Anterior cingulate cortex (tissue), 58 donors: ENCODE measurements around the gene MMRN2.
"Not testable (repeated sequence)": the region's sequence is repeated elsewhere in the genome, so short reads cannot be mapped to it uniquely, and the experiment has no call there.

Experiments
- DNase-seq, 58 donors: peaks; one replicate each; lab custom pipeline; 2025; lab: John Stamatoyannopoulos, UW

Gene MMRN2

DNA sequence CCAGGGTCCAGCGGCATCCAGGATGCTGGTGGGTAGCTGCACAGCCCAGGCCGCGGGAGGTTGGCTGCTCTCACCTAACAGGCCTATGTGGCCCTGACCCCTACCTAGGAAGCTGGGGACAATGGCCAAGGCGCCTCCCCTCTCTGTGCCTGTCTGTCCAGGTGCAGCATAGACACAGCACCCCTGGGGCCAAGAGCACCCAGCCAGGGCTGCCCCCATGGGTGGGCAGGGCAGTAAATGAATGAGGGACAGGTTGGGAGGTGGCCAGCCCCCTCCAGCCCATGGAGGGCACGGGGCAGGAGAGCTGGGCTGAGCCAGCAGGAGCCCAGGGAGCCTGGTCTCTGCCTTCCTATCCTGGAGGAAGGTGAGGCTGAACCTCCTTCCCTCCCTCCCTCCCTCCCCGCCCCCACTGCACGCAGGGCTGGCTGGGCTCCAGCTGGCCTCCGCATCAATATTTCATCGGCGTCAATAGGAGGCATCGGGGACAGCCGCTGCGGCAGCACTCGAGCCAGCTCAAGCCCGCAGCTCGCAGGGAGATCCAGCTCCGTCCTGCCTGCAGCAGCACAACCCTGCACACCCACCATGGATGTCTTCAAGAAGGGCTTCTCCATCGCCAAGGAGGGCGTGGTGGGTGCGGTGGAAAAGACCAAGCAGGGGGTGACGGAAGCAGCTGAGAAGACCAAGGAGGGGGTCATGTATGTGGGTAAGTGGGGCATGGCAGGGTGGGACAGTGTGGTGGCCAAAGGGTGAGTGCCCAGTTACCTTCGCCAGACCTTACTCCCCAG is 893 bp upstream of the MMRN2 start, which contains the start of gene SNCG:
Gene SNCG (plus strand): TSS at position 484 of the 785 bp plus-strand sequence. CDS start 99 bp downstream, at position 583.
- DNase-seq, result peak in 22 of 58 donors; percentile 12 to 55 (median 36)

DNA sequence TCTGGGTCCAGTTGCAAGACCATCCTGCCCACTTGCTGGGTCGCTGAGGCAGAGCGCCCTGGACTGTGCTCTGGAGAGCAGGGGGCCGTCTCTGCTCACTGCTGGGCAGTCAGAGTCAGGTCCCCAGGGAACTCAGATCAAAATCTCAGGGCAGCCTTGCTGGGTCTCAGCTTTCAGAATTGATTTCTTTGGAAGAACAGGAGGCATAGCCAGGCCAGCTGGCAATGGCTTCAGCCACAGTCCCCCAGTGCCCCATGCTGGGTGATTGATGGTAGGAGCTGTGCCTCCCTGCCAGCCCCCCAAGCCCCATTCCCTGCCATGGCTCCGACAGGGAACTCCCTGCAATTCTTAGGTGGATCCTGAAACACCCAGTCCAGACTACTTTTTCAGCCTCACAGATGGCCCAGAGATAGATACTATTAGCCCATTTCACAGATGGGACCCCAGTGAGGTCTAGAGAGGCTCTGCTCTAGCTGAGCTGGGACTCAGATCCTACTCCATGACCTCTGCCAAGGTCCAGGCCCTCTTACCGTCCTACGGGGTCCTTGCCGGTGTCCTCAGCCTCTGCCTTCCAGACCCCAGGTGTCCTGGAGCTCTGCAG is 467 bp downstream of the MMRN2 start:
- no peak for DNase-seq

DNA sequence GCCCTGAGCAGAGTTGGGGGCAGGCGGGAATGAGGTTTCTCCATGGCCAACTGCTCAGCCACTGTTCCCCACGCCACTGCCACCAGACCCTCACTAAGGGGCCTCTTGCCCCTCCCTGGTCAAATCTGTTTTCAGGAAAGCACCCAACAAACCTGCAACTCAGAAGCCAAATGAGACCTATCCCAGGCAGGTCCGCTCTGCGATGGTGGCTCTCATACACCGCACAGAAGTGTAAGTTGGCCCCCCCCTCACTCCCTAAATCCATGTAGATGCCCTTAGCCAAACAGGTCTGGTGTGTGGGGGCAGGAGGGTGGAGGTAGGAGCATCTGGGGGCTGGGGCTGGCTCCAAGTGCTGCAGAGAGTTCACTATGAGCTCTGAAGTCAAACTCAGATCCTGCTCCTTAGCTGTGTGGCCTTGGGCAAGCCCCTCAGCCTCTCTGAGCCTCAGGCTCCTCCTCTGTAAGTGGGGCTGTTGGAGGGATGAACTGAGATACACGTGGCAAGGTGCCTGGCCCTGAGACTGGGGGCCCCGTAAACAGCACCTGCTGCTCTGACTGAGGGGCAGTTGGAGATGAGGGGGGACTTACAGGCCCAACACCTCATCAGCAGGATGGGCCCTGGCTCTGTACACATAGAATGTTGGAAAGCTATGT is 1.1 kb downstream of the MMRN2 start:
- DNase-seq, result no peak

DNA sequence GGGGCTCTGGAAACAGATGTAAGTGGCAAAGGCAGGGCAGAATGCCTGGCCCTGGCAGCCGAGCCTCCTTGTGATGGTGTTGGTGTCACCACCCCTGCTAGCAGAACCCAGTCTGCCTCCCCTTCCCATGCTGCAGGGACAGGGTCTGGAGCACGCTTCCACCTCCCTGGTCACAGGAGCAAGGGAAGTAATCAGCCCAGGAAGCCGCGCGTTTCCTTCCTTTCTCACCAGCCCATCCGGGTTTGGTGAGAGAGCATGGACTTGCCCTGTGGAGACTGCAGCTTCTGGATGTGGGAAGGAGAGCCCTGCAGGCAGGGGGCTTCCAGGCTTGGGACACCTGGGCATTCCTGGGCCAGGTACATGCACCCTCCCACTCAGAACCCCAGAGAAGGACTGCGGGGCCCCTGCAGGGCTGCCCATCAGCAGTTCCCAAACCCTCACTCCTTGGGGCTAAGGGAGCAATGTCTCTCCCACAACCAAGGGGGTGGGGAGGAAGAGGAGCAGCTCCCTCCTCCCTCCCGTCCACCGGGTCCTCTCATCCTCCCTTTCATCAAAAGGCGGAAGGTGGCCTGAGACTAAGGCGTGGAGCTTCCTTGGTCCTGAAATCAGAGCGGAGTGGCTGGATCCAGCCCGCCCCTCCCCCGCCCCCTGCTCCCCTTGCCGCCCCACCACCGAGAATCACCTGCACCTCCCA is 1.8 kb downstream of the MMRN2 start:
- no peak for DNase-seq

DNA sequence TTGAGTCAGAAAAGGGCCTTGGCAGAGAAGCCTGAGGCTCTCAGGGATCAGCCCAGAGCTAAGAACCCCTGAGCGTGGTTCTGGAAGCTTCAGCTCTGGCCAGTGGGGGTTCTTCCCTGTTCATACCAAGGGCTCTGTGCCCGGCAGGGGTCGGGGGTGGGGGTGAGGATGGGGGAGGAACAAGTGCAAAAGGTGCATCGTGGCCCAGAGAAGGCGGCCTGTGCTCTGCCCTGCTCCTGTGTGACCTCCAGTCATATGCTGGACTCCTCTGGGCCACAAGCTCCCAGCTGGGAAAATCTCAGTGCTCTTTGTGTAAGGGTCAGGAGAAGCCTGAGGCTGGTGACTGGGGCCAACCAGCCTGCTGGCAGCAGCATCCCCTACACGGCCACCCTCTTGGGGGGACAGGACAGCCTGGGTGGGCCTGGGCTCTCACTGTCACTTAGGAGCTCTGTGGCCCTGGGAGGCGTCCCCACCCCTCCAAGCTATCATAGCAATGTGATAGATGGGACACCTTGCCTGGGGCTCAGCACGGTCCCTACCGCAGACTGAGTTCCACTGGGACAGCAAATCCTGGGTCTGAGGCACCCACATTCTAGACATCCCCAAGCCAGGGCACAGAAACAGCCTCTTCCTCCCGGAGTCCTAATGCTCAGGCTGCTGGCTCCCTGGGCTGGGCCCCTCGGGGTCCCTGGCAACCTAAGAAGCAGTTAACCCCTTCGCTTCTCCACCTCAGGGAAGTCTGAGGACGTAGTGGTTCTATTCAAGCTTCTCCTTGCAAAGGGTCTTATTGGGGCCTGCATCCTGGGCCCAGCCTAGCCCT is 2.5 kb downstream of the MMRN2 start:
- no peak for DNase-seq

DNA sequence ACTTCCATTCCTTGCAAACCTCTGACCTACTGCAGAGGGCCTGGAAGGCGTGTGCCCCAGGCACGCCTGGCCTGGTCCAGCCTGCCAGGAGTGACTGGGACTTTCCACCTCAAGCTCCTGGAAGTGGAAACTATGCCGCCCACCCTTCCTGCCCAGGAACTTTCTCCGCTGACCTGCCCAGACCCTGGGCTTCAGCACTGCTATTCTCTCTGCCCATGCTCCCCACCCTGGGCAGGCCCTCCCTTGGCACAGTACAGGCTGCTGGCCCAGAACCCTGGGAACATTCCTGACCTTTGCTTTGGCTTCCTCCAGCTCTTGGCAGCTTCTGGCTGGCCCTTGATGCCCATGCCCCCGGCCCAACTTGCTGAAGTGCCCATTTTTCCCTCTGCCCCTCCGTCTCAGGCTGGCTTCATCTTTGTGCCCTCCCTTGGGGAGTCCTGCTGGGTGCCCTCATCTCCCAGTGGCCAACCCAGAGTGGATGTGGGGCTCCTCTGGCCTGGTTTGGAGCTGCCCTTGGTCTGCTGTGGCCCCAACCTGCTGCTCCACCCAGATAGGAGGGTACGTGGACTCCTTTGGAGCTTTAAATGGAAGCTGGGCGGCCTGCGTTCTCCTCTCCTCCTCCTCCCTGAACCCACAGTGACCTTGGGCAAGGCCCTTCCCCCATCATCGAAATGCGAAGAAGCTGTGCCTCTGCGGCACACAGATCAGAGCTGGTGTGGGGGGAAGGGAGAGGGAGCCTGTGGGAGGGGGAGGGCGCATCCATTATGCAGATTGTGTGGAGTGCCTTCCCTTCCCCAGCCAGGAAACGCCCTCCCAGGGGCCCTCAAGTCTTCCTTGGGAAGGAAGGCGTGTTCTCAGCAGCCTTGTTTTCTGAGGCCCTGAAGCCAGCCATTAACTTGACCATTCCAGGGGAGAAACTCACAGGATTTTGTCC is 3.4 kb downstream of the MMRN2 start:
- peak in 26 of 58 donors; percentile 24 to 66 (median 43) for DNase-seq

DNA sequence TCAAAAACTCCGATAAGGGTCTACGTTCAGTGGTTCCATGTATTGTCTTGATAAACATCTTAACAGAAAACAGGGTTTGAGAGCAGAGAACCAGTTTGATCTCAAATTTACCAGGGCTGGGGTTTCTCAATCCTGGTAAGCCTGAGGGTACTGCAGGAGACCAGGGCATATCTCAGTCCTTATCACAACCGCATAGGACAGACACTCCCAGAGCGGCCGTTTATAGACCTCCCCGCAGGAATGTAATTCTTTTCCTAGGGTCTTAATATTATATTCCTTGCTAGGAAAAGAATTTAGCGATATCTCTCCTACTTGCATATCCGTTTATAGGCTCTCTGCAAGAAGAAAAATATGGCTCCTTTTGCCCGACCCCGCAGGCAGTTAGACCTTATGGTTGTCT is 4.7 kb downstream of the MMRN2 start:
- not testable (repeated sequence) for DNase-seq

DNA sequence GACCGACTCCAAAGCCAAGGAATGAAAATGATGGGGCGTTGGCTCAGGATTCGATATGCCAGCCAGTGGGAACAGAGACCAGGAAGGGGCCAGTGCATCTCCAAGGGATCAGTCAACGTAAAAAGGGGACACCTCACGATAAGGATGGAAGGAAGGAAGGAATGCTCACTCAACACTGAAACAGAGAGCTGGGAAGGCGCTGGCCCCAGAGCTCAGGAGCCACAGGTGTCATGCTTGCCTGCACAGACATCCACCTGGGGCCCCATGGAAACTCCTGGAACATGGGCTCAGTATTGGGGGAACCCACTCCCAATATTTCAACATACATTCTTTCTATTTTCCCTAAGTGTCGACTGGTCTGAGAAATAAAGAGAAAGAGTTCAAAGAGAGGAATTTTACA is 5.3 kb downstream of the MMRN2 start:
- no peak for DNase-seq

DNA sequence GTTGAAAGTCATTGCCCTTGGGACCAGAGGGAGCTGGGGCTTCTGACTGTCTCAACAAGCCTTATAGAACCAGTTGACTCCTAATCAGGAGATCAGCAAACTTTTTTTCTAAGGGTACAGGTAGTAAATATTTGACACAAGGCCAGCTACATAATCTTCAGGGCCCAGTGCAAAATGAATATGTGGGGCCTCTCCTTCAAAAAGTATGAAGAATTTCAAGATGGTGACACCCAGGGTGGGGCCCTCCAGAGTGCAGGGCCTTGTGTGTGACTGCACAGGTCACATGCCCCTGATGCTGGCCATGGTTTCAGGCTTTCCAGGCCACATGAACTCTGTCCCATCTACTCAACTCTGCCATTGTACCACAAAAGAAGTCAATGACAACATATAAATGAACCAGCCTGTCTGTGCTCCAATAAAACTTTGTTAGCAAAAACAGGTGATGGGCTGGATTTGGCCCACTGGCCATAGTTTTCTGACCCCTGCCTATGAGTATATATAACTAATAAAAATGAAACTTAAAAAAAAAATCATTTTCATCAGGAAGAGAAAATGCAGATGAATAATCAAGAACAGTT is 6.1 kb downstream of the MMRN2 start:
- DNase-seq, result no peak

DNA sequence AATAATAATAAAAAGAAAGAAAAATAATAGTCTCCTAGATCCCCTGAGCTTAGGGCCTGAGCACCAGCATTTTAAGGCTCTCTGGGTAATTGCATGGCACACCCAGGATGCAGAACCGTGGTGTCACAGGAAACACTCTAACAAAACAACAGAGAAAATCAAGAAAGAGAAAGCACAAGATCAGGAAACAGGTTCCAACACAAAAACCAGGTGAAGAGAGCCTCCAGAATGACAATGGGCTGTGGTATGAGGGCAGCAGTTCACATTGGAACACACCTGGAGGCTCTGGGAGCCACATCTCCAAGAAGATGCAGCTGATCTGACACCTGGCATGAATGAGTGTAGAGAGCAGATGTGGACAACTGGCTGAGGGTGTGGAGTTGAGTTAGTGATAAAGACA is 7.1 kb downstream of the MMRN2 start:
- DNase-seq, result no peak

DNA sequence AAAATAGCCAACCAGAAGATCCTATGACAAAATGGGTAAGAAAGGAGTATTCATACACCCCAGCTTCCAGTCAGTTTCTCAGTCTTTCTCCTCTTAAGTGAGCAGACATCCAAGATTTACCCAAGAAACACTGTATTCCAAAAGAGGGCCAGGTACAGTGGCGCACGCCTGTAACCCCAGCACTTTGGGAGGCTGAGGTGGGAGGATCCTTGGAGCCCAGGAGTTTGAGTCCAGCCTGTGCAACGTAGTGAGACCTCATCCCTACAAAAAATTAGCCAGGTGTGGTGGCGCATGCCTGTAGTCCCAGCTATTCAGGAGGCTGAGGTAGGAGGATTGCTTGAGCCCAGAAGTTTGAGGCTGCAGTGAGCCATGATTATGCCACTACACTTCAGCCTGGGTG is 9.6 kb downstream of the MMRN2 start:
- not testable (repeated sequence) for DNase-seq

DNA sequence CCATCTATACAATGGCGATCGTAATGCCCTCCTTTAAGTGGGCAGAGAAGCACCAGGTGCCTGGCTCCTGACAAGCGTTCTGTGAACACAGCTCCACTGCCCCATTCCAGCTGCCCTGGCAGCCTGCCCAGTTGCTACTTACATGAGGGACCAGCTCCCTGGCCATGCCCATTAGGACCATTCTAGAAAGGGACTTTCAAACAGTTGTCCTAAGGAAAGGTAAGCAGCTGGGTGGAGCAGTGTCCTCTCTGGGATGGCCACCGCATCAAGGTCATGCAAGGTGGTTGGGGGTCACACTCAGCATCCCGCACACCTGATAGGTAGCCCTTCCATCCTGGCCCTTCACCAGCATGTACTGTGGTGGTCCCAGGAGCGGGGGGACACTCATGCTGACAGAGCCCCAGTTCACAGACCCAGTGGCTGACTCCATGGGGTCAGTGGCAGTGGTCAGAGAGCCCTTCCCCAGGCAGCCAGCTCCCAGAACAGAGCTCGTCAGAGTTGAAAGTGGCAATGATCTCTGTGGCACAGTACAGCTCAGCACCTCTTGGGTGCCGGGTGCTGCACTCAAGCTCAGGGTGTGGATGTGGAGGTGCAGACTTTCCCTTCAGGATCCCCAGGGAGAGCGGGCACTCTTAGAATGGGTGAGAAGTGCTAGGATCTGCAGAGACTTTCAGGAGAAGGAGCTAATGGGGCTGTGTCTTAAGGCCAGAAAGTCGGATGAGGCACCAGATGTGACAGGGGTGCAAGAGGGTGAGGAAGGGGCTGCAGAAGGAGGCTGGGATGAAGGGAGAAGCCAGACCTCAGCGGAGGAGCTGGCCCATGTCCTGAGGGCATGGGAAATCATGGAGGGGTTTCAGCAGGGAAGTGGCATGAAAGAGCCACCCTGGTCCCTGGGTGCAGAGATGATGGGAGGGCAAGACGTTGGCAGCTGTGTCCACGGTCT is 10.9 kb downstream of the MMRN2 start:
- DNase-seq, result peak in 3 of 58 donors; percentile 26 to 49 (median 35)

DNA sequence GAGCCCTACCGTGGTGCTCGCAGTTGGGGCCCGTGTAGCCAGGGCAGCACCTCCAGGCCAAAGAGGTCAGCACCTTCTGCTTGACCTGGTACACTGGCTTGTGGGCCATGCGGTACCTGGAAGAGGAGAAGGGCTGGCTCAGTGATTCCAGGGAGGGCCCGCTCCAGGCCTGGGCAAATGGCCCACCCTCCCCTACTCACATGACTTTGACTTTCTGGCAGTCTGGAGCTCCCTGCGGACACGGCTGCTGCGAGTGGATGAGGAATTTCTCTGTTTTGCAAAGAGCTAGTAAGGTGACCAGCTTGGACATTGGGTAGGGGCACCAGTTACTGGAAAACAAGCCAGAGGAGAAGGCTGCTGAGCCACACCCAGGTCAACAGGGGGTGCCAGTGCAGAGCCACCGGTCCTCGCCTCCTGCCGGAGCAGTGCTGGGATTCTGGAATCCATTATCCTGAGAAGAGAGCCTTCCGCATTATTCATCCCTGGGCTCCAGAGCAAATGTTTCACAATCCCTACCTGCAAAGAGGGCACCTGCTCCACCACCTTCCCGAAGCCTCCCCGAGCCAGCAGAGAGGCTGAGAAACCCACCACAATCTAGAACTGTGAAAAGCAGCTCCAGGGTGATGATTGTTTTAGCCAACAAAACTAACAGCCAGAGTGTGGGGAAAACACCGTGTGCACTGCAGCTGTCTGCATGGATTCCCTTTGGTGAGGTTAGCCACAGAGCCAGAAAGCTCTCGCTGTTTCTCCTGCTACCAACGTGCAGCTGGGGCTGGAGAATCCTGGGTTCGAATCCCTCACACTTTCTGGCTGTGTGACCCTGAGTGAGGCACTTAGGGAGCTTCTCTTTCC is 11.8 kb downstream of the MMRN2 start:
- peak in 1 of 58 donors; percentile 13 for DNase-seq

DNA sequence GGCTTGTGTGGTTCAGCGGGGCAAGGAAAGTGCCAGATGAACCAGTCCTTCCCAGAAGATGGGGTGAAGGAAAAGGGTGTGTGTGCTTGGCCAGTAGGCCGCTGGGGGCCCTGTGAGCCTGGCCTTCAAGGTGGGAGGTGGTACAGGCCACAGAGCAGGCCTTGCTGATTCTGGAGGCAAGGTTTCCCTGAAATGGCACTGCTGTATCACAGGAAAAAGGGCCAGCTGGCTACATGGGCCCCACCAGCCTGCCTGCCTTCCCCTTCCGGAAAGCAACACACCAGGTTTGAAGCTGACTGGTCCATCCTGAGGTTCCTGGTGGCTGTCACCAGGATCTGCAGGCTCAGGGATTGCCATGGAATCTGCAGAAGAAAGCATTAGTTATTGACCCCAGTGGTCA is 12.5 kb downstream of the MMRN2 start:
- no peak for DNase-seq

DNA sequence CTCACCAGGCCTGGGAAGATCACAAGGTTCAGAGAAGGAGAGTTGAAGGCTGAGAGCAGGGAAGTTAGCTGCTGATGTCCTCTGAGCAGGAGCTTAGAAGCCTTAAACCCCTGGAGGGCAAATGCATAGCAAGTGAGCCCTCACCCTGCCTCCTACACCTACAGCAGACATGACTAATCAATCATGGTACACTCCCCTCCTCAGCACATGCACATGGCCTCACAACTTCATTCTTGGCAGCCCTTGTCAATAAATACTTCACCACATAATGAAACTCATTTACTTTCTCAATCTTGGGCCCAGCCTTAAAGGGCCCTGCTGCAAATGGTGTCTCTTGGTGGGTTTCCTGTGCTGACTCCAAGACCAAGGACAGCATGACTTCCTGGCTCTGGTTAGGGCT is 12.9 kb downstream of the MMRN2 start:
- no peak for DNase-seq

DNA sequence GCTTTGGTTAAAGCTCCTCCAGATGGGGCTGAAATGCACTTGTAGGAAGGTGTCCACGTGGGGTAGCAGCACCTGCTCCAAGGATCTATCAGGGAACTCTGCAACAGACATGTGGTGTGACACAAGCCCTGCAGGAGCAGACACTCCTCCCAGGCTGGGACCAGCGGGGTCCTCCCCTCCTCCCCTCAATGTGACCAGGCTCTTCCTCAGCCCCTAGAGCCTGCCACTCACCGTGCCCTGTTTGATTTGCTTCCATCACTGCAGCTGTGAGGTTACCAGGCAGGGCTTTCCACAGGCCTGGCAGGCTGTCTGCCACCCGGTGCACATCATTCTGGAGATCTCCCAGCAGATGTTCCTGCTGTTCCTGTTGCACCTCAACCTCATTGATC is 13.4 kb downstream of the MMRN2 start:
- DNase-seq, result no peak
